SKM-1 (cell line): Measurements from ENCODE around the gene CELF4.

Source experiments
- DNase-seq: peaks from one replicate; lab custom pipeline; 2025; ENCODE audit not compliant: unreplicated experiment; lab: John Stamatoyannopoulos, UW

Gene CELF4

GRCh38 chr18:37299471-37300304, 265.9 kb downstream of the CELF4 start:
- no peak for DNase-seq

GRCh38 chr18:37298816-37299215, 266.8 kb downstream of the CELF4 start:
- DNase-seq: no peak

GRCh38 chr18:37297106-37297505, 268.5 kb downstream of the CELF4 start:
- DNase-seq: no peak

GRCh38 chr18:37294951-37295350, 270.6 kb downstream of the CELF4 start:
- DNase-seq: no peak

GRCh38 chr18:37293359-37293758, 272.2 kb downstream of the CELF4 start:
- no peak for DNase-seq

- no peak for DNase-seq
Observed at GRCh38 chr18:37289423-37289822, 276.2 kb downstream of the CELF4 start.

- no peak for DNase-seq
Observed at GRCh38 chr18:37287601-37288000, 278.0 kb downstream of the CELF4 start.

- no peak for DNase-seq
Observed at GRCh38 chr18:37286801-37287200, 278.8 kb downstream of the CELF4 start.

GRCh38 chr18:37285825-37286224, 279.8 kb downstream of the CELF4 start:
- no peak for DNase-seq

GRCh38 chr18:37284260-37284659, 281.3 kb downstream of the CELF4 start:
- no peak for DNase-seq

- DNase-seq: no peak
Observed at GRCh38 chr18:37282386-37283037, 283.1 kb downstream of the CELF4 start.

GRCh38 chr18:37280701-37281393, 284.8 kb downstream of the CELF4 start:
- no peak for DNase-seq

GRCh38 chr18:37277804-37278203, 287.8 kb downstream of the CELF4 start:
- no peak for DNase-seq

- DNase-seq: no peak
Observed at GRCh38 chr18:37276111-37276890, 289.3 kb downstream of the CELF4 start.

- no peak for DNase-seq
Observed at GRCh38 chr18:37275237-37275741, 290.3 kb downstream of the CELF4 start.

GRCh38 chr18:37274309-37275236, 291.0 kb downstream of the CELF4 start:
- DNase-seq: no peak

GRCh38 chr18:37272841-37273240, 292.8 kb downstream of the CELF4 start:
- DNase-seq: no peak

- DNase-seq: no peak
Observed at GRCh38 chr18:37272226-37272625, 293.4 kb downstream of the CELF4 start.

- no peak for DNase-seq
Observed at GRCh38 chr18:37270666-37271052, 294.9 kb downstream of the CELF4 start.
